Activated effector memory CD4-positive, alpha-beta T cell treated with anti-CD3 and anti-CD28 coated beads, Interleukin-2, amount 50 U/mL, for 16 hours (primary cell): ENCODE data around the gene BHLHE40.

ENCODE experiments used
- DNase-seq: peaks from one replicate; pipeline ENCODE4 v3.0.0-alpha.2; 2020

BHLHE40 gene

DNA sequence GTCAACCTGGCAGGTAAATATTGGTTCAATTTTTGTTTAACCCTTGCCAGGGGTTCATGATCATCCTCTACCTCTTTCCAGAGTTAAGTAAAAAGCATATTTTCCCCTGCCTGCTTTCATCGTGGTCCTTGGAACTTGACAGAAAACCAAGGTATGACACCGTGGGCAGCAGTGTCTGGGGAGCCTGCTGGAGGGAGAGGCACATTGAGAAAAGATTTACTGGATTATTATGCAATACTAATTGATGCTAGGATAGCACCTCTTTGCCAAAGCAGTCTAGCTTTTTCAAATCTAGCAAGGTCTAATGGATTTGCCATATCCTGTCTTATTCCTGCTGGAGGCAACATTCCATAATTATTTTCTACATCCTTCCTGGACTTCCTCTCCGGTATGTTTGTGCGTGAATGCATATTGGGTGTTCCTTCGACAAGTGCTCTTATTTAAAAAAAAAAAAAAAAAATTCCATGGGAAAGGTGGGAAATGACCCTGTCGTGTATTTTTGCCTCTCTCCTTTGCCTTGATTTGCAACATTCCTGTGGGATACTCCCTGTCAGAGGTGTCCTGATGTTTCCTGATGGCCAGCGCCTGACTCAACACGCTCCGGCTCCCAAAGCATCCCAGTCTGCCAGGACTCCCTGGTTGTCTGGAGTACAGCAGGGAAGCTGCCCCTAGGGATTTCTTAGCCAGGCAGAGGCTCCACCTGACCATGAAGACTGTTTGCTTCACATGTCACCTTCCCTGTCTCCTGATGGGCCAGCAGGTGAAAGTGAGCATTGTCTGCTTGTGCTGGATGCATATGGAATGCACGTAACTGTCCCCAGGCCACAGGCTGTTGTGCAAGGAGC is 6.3 kb downstream of the BHLHE40 start:
- DNase-seq: no peak

DNA sequence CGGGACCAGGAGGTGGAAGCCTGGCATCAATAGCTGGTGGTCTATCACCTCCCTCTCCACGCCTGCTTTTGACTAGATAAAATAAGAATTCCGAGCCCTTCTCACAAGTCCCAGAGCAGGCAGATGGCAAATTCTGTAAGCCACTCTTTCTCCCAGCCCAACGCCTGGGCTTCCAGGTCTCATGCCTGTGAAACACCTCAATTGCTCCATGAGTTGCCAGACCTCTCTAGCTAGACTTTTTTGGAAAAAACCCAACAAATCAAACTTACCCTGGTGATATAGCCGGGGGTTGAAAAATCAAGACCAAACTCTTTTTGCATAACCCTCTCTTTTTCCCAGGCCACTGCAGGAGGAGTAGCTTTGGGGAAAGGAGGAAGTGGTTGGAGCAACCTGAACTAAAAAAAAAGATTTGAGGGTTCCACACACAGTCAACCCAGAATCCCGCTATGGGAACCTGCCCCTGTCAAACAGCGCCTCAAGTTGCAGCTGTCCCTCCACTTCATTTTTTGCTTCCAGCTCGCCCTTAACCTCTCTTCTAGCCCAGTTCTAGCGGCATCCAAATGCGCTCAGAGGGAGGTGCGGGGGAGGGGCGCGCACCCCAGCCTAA is 7.0 kb downstream of the BHLHE40 start:
- DNase-seq: no peak

DNA sequence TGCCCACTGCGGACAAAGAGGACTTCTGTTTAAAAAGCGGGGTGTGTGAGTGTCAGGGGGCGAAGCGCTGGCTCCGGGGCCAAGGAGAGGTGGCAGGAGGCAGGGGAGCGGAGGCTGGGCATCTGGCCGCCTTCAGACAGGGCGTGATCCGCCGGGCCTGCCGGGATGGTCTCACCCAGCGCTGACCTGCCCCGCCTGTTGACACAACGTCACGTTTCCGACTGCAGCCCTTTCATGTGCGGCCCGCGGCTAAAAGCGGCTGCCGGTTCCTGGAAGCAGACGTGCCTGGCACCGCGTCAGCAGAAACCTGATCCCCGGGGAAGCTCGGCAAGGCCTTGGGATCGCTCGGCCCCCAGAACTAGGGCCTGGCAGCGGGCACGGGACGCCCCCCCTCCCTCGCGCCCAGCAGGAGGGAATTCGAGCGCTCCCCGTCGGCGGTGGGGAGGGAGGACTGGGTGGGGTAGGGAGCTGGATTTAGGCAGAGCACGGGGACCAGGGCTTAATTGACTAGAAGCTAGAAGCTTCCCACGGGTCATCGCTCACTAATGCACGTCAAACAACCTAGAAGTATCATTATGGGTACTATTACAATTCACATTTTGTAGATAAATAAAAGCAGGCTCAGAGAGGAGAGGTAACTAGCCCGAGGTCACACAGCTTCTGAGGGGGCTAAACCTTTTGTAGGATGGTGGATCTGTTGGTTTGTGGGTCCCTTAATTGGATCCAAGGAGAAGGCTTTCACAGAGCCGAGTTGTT is 7.7 kb downstream of the BHLHE40 start:
- peak; percentile 89 for DNase-seq

DNA sequence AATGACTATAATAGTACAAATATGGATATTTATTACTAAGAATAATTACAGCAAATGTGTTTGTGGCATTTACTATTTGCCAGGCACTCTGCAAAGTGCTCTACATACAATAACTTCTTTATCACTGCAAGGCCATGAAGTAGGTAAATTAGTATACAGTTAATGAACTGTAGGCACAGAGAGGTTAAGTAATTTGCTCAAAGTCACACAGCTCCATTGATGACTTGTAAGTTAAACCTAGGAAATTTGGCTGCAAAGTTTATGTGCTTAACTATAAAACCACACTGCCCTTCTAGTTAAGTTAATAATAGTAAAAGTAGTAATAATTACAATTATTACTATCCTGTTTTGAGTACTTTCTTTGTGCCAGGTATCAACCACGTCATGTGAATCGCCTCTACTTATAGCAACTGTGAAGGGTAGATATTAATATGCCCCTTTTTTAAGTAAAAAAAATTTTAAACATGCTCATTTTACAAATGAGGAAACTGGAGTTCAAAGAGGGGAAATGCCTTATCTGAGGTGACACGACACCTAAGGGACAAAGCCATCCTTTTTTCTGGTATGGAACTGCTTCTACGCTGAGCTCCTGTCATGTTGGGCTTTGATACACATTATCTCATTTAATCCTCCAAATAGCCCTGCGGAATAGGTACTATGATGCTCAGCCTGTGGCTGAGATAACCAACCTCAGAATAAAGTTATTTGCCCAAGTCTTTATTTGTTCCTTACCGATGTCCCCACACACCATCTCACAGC is 8.5 kb downstream of the BHLHE40 start:
- DNase-seq: no peak

DNA sequence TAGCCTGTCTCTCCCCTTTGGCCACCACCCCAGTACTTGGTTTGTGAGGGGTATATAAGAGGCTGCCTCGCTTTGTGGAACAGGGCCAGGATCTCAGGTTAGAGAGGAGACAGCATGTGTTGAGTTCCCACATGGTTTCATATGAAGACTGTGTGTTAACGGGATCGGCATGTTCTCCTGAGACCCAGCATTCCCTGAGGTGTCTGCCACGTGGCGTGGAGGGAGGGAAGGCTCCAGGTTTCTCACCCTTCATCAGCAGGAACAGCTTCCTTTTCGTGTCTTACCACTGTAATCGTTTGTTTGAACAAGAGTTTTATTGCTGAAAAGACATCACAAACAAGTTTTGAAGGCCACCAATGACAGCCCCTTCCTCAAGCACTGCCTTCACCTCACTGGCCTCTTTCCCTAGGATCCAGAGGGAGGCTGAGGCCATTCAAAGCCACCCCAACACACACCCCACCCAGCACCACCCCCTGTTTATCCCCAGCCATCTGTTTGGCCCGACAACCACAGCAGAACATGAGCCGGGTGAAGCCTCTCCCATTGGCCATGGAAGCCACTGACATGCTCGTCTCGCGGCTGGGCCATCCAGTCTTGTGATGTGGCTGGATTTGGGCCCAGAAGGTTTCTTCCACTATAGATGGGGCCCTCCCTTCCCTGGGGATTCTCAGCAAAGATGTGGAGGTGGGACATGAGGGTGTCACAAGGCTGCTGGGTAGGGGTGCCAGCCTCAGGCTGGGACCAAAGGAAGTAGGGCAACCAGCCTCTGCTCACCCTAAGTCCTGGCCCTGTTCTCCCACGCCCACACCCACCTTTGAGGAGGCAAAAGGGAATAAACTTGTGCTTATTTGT is 10.0 kb downstream of the BHLHE40 start:
- no peak for DNase-seq

DNA sequence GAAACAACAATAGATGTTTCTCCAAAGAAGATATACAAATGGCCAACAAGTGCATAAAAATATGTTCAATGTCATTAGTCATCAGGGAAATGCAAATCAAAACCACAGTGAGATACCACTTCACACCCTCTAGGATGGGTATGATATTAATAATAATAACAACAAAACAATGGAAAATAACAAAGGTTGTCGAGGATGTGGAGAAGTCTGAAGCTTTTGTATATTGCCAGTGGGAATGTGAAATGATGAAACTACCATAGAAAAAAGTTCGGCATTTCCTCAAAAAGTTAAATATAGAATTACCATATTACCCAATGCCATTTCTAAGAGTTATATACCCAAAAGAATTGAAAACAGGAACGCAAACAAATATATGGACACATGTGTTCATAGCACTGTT is 10.8 kb downstream of the BHLHE40 start:
- DNase-seq: no peak

DNA sequence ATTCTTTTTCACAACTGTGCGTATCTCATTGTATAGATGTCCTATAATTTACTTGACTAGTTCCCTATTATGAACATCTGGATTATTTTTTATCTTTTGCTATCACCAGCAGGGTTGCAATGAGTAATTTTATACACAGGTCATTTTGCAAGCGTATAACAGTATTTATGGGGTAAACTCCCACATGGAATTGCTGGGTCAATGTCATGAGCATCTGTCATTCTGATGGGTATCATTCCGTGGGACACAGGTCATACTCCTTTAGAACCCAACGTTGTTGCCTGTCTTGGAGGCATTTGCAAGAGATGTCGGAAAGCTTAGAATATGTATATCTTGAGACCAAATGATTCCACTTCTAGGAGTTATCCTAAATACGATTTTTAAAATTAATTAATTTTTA is 12.9 kb downstream of the BHLHE40 start:
- no peak for DNase-seq

DNA sequence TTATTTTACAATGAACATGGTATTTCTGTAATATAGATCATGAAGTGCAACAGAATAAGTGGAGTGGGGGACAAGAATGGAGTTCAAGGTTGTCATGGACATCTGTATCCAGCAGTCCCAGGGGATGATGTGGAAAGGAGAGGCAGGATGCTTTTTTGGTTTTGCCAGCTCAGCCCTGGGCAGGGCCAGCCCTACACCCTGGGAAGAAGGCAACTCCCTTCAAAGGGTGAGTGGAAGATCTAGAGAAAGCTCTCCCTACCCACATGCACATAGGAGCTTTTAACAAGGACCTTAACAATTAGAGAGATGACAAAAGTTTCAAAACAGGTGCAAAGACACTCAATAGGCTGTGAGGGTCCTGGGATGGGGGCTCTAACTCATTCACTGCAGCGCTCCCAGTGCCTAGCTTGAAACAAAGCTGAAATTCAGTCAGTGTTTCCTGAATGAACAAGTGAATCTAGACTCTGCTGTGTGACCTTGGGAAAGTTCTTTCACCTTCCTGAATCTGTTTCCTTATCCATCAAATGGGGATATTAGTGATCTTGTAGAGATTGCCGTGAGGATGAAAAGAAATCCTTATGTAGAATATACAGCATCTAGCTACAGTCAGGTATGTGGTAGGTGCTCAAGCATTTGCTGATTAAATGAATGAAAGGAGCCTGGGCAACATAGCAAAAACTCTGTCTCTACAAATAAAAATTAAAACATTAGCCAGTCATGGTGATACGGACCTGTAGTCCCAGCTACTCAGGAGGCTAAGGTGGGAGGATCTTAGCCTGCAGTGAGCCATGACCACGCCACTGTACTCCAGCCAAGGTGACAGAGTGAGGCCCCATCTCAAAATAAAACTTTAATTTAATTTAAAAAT is 14.3 kb downstream of the BHLHE40 start:
- DNase-seq: no peak

DNA sequence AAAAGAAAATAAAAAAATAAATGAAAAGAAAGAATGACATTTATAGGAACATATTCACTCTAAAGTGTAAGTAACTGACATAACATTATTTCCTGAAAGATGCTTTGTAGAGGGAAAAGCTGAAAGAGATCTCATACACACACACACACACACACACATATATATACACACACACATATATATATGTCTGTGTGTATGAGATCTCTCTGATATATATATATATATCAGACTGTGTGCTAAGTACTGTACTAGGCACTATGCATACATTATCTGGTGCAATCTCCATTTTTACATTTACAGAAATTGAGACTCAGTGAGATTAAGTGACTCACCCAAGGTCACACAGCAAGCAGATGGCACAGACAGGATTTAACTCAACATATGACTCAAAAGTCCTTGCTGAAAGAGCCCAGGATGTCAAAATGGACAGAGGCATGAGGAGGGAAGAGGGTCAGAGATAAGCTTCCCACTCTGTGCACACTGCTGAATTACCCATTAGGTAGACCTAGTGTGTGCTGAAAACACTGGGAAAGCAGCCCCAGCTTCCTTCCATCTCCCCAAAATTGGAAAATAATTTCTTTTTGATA is 15.0 kb downstream of the BHLHE40 start:
- no peak for DNase-seq

DNA sequence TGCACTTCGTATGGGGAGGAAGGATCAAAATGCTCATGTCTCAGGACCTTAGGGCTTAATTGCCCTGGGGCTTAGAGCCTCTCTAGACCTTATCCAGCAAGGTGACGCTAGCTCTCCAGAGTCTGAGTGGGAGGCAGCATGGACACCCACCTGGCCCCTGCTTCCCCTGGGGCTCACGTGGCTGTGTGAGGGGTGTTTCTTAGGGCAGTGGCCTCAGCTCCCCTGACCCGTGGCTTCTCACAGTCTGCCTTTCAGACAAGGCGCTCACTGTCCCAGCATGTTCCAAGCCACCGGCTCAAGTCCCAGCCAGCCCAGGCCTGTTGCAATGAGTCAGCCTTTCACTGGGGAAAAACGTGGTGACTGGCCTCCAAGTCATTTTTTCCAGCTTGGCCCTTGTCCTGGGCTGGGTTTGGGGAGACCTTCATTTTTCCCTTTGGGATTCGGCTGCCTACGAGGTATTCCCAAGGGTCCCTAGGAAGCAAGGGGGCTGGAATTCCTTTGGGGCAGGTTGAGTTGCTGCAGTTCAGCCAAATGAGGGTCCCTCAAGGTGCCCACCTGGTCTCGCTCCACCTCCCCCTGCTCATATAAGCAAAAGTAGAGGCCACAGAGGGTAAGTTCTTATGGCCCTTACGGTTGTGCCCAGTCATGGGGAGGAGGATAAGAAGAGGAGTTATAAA is 15.7 kb downstream of the BHLHE40 start:
- no peak for DNase-seq

DNA sequence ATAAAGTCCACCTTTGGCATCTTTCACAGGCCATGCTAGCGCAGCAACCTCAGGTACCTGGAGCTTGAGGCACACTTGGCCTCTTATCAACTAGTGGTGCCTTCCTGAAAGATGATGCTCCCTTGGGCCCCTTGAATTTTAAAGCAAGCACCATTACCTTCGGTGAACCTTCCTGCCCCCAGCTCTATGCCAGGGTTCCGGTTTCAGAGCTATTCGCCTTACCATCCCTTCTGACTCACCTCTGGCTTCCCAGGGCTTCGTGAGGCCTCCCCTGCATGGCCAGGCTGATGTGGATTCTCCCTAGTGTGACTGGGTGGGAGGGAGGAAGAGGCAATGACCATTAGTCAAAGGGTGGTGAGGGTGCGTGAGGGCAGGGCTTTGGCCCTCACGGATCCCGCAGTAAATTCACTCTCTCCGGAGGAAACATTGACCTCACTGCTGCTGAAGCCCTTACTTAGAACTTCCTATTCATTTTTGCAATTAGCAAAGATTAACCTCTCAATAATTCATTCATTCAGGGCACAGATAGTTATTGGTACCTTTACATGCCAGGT is 16.3 kb downstream of the BHLHE40 start:
- no peak for DNase-seq

DNA sequence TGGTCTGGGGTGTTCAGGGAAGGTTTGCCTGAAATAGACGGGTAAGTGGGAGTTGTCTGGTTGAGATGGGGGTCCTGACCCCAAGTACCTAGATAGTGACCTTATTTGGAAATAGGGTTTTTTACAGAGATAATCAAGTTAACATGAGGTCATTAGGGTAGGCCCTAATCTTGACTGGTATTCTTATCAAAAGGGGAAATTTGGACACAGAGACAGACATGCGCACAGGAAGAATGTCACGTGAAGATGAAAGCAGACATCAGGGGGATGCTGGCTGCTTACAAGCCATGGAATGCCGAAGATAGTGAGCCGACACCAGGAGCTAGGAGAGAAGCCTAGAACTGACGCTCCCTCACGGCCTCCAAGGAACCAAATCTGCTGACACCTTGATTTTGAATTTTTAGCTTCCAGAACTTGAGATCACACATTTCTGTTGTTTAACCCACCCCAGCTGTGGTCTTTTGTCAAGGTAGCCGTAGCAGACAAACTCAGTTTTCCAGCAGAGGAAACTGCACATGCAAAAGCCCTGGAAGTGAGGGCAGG is 17.1 kb downstream of the BHLHE40 start:
- peak; percentile 17 for DNase-seq

DNA sequence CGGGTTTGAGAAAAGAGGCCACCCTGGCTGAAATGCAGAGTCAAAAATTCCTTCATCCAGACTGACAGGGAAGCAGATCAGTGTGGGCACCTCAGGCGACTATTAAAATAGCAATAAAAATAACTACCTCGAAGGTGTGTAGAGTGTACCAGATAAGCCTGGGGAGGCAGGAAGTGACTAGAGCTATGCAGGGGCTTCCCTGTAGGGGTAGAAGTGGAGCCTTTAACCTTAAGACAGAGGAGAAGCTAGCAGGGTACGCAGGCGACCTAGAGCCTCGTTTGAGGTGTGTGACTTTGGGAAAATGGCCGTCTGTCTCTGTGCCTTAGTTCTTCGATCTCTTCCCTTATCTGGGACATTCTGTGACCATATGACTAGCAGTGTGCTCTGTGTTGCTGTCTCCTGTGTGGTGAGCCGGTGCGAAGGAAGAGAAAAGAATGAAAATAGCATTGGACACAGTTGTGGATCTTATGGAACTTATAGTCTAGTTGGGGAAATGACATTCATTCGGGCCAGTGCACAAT is 17.6 kb downstream of the BHLHE40 start:
- DNase-seq: no peak

DNA sequence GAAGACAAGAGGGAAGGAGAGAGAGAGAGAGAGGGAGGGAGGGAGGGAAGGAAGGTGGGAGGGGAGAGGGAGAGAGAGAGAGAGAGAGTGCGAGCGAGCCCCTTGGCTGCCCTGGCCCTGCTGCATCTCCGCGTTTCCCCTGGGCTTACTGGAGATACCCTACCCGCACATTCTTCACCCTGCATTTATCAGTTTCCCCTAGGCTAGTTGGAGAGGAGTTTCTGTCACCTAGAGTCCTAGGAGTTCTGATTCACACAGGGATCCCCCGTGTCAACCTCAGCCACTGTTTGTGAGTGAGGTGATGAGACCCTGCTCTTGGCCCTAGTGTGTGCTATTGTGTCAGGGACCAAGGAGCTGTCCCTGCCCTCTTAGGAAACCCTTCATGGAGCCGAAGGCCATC is 18.7 kb downstream of the BHLHE40 start:
- DNase-seq: no peak

DNA sequence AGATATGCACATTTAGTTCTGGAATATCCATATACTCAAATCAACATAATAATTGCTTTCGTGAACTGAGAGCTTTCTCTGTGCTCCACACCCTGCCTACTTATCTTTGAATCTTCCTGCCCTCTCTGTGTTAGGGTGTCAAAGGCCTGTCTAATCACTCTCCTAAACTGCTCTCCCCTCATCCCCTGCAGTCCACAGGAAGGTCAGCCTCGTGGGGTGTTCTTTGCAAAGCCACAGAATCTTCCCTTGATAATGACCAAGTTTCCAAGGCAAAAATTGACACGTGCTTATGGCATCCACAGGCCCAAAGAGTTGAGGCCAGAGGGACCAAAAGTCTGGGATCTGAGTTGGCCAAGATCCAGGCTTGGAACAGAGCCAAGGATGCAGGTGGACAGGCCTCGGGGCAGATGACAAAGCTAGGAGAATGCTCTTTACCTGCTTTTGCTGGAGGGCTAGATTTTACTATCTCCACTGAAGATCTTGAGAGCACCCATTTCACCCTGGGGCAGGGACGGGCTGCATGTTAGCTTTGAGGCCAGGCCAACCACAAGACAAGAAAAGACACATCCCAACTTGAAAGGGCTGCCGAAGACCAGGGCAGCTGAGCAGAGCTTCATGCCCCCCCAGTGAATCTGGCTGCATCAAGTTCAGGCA is 20.4 kb downstream of the BHLHE40 start:
- DNase-seq: no peak

DNA sequence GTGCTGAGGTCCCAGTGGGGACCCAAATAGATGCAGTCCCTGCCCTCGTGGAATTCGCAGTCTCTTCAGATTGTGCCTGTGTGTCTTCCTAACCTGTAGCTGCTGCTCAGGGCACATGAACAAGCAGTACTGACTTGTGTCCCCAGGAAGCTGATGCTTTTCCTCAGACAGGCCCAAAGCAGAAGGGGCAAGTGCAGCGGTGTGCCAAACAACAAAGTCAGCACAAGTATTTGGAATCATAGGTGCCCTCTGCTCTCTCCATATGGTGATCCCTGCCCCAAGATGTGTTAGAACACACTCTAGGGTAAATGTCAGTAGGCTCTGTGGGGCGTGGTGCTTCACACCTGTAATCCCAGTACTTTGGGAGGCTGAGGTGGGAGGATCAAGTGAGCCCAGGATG is 21.9 kb downstream of the BHLHE40 start:
- peak; percentile 52 for DNase-seq

DNA sequence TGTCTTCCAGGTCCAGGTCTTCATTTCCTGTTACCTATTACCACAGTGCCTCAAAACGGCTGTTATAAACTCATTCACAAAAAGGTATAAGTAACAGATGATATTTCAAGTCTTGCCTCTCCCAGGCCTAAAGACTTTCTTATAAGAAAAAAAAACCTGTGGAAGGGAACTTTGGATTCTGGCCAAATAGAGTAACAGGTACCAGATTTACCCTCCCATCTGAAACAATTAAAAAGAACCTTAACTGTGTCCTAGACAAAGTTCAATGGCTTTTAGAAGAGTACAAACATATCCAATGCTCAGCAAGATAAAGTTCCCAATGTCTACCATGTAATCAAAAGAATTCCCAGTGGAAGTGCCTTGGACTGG is 22.6 kb downstream of the BHLHE40 start:
- DNase-seq: no peak

DNA sequence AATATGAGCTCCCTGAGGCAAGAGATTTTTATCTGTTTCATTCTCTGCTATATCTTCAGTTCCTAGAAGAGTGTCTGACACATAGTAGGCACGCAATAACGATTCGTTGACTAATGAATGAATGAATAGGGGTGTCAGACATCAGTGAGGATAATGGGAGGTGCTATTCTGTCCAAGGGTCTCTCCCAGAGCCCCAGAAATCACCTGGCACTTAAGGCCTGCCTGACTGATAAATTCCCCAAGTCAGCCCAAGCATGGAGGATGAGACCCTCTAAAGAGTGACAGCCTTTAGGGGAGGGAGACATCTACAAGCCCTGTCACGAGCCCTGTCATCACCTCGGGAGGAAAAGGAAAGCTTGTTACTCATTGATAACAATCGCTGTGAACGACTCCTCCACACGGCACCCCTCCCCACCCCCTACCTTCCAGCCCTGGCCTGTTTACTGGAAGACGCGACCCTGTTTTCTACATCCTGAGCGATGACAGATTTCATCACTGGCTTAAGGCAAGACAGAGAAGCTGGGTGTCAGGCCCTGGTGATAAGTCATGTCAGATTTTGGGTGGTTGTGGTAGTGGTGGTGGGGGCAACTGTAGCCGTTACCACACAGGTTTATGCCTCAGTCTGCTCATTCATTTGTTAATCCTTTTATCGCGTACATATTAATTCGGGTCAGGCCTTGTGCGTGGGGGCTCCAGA is 23.1 kb downstream of the BHLHE40 start:
- peak; percentile 81 for DNase-seq
